HG02943 (cell line): ENCODE data around the gene TK2.
"Not testable (repeated sequence)": the region's sequence is repeated elsewhere in the genome, so short reads cannot be mapped to it uniquely, and the experiment has no call there.

Experiments used
- ATAC-seq: cut with Tn5 transposase; IDR thresholded peaks from one replicate; pipeline ENCODE4 v1.9.1; 2021; ENCODE audit warnings: mild to moderate bottlenecking, low read depth, moderate library complexity; ENCODE audit not compliant: unreplicated experiment

TK2 gene

DNA sequence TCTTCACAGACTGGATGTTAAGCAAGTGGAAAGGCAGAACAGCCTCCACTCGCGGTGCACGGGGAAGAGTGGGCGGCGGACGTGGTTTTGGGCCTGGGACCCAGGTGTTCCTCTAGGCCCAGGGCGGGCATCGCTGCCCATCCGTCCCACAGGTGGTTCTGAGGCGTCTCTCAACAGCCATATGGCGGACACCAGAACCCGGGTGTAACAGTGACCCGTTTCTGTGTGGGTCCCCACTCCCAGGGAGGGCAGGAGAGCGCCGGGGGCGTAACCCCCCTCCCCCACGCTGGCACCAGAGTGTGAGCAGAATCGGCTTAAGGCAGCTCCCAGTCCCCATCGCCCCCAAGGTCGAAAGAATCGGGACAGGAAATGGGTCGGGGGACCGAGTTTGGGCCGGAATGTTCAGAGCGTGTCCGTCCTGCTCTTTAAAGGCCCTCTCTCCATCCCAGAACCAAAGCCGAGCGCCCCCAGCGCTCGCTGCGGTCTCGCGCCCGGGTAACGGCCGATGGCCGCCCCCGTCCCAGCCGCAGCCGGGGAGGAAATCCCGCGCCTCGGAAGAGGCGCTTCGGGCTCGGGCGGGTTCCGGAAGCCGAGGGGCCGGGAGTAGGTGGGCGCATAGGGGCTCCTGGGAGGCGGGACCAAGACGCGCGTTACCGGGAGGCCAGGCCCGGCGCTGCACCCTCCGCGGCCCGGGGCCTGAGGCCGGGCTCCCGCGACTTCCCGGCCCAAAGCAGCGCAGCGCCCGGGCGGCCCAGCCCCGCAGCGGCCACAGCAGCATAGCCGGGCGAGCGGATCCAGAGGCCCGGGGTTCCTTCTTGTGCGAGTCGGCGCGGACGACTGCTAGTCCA, at the start of gene TK2:
Gene TK2, minus strand, starts transcription at position 839 of the 848 bp plus-strand sequence. Its CDS starts 61 bp downstream, at position 778.
- ATAC-seq: no peak

DNA sequence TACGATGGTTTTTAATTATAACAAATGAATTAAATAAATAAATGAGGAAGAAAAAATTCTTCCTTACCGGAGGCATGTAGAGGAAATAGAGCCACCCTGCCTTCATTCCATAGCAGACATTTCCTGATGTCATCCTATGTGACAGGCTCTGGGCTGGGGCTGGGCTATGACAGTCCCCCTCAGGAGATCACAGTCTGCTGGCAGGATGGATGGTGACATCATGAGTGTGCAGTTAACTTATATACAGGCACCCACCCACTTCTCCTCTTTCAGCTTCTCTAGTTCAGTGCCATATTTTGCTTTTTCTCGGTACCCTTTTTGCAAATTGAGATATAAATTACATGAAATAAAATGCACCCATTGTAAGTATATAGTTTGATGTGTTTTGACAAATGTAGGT, 48.2 kb upstream of the TK2 start:
- no peak for ATAC-seq

DNA sequence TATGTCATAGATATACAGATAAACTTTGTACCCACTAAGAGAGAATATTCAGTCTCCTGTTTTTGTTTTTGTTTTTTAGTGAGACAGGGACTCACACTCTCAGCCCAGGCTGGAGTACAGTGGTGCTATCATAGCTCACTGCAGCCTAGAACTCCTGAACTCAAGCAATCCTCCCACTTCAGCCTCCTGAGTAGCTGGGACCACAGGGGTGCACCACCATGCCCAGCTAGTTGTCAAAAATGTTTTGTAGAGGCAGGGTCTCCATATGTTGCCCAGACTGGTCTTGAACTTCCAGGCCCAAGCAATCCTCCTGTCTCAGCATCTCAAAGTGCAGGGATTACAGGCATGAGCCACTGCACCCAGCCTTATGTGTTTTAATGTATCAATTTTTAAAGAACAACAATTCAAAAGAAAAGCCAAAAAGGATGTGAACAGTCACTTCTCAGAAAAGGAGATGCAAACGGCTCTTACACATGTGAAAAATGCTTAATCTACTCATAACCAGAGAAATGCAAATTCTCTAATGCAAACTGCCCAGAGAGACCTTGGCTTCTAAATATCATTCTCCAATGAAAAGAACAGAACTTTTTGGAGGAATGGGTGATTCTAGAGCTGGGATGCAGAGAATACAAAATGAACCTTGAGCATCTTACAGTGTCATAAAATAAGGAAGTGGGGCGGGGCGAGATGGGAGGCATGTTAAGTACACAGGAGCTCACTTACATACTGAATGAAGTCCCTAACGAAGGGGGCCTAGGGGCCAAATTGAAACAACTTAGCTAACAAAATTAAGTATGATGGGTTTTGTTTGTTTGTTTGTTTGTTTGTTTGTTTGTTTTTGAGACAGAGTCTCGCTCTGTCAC, 47.3 kb upstream of the TK2 start:
- ATAC-seq: no peak

DNA sequence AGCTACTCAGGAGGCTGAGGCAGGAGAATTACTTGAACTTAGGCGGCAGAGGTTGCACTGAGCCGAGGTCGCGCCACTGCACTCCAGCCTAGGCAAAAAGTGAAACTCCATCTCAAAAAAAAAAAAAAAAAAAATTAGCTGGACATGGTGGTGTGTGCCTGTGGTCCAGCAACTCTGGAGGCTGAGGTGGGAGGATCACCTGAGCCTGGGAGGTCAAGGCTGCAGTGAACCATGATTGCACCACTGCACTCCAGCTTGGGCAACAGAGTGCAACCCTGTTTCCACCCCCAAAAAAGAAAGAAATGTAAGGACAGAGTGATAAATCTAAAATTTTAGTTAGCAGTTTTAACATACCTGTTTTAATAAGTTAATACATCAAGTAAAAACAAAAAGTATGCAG, 46.6 kb upstream of the TK2 start:
- ATAC-seq: not testable (repeated sequence)

DNA sequence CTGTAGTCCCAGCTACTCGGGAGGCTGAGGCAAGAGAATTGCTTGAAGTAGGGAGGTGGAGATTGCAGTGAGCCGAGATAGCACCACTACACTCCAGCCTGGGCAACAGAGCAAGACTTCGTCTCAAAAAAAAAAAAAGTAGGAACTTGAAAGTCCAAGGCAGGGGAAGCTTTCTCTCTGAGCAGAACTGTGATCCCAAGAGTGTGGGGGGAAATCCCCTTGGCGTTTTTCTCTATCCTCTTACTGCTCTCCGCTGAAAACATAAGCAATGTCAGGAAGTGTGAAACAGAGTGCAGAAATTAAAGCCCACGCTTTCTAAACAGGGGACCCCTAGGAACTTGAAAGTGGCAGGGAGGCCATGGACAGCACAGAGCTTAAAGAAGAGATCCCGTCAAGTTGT, 44.8 kb upstream of the TK2 start:
- no peak for ATAC-seq

DNA sequence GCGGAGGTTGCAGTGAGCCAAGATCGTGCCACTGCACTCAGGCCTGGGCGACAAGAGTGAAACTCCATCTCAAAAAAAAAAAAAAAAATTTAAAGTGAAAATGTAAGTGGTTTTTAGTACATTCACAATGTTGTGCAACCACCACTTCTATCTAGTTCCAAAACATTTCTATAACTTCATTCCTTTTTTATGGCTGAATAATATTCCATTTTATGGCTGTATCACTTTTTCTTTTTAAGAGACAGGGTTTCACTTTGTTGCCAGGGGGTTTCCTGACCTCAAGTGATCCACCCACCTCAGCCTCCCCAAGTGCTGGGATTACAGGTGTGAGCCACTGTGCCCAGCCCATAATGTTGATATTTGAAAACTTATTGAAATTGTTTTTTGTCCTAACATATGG, 42.9 kb upstream of the TK2 start:
- no peak for ATAC-seq

DNA sequence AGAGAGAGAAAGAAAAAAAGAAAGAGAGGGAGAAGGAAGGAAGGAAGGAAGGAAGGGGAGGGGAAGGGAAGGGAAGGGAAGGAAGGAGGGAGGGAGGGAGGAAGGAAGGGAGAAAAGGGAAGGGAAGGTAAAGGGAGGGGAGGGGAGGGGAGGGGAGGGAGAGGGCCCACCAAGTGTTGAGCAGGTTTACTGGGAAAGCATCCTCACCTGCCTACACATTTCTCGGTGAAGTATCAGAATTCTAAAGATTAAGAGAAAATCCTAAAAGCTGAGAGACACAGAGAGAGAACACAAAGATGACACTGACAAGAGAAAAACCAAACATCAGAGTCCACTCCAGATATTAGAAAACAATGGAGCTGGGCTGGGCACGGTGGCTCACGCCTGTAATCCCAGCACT, 42.3 kb upstream of the TK2 start:
- no peak for ATAC-seq

DNA sequence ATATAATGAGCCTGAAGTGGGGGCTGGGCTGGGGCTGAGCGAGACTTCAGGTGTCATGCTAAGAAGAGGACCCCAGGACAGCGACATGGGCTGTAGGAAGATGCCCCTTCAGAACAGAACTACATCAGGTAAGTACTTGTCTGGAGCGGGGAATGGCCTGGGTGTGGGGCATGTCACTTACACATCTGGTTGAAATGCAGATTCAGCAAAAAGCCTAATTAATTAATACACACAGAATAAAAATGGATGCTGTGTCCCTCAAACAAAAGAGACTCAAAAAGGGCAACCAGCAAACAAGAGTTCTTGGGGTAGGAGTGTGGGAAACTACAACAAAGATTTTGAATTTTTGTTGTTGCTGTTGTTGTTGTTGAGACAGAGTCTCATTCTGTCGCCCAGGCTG, 41.1 kb upstream of the TK2 start:
- no peak for ATAC-seq

DNA sequence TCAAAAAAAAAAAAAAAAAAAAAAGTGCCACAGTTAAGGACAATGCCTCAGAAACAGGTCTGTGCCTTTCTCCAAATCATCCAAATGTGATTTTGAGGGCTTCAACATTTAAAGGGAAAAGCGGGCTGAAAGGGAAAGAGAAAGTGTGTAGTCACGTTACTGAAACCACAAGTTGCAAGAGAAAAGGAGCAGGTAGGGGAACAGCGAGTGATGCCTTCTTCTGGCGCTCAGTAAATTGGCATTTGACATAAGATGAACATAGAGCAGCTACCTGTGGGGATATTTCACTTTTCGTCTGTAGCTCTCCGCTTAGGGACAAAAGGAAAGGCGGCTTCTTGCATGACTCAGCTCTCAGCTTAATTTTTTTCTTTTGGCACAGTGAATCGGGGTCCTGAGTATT, 40.4 kb upstream of the TK2 start:
- no peak for ATAC-seq

DNA sequence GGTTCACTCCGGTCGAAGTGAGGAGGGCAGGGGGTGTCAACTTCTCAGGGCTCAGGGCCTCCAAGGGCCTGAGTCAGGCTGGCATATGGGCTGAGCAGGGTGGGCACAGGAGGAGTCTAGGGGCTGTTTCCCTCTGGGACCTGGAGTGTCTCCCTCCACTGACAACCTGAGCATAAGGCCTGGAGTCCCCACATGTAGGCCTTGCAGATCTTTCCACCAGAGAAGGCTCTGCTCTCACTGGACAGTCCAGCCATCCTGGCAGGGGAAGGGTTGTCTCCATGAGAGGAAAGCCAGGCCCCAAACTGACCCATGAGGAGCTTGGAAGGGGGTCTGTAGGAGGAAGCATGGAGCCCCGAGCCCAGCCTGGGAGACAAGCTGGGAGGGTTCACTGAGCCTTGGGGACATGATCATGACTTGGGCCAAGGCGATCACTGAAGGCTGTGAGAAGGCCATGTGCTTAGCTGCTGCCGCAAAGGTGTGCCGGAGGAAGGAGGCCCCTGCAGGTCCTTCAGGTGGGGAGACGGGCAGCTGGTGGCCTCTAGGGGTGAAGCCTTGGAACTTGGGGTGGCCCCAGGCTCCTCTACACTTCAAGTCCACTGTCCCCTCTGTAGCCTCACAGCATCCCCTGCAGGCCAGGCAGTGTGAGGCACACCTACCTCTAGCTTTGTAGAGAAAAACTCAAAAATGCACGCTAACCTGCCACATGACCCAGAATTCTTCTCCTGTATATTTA, 39.2 kb upstream of the TK2 start:
- ATAC-seq: no peak

DNA sequence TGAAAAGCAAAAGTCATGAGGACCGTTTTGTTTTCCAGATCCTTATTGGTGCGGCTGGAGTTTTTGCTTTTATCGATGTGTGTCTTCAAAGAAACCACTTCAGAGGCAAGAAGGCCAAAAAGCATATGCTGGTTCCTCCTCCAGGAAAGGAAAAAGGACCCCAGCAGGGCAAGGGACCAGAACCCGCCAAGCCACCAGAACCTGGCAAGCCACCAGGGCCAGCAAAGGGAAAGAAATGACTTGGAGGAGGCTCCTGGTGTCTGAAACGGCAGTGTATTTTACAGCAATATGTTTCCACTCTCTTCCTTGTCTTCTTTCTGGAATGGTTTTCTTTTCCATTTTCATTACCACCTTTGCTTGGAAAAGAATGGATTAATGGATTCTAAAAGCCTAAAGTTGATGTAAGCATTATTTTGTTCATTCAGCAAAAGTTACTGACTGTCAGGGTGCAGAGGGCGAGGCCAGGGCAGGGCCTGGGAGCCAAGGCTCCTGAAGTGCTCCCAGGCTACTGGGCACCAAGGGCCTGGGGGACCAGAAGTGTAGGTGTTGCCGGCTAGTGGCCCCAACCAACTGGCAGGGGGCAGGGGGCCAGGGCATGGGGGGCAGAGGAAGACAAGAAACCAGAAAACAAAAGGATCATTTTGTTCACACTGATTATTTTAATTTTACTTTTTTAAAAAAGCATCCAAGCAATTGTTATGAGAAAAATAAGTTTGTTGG, 38.1 kb upstream of the TK2 start:
- no peak for ATAC-seq

DNA sequence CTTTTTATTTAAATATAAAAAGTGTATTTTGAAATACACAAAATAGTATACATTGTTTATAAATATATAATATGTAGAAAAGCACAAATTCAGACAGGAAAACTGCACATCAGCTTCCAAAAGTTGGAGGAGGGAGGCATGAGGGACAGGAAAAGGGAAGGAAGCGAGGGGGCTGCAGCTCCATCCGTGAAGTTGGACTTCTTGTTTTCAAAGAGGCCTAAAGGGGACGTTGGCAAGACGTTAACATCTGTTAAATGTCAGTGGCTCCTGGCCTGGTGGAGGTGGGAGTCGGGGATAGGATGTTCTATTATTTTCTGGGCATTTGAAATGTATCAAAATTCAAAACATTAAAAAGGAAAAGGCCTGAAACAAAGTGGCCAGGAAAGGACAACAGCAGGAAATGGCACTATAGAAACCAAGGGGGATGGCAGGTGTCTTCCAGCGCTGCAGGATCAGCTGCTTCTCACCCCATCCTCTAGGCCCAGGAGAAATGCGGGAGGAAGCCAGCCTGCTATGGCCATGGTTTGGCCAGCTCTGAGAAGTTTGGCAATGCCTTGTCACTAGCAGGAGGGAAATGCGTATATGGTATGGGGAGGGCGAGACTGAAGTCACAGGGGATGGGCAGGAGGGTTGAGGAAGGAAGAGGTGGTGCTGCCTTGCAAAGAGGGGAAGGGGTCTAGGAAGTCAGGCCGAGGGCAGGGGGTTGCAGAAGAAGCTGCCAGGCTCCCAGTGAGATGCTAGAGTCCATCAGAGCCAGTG, 35.7 kb upstream of the TK2 start:
- no peak for ATAC-seq

DNA sequence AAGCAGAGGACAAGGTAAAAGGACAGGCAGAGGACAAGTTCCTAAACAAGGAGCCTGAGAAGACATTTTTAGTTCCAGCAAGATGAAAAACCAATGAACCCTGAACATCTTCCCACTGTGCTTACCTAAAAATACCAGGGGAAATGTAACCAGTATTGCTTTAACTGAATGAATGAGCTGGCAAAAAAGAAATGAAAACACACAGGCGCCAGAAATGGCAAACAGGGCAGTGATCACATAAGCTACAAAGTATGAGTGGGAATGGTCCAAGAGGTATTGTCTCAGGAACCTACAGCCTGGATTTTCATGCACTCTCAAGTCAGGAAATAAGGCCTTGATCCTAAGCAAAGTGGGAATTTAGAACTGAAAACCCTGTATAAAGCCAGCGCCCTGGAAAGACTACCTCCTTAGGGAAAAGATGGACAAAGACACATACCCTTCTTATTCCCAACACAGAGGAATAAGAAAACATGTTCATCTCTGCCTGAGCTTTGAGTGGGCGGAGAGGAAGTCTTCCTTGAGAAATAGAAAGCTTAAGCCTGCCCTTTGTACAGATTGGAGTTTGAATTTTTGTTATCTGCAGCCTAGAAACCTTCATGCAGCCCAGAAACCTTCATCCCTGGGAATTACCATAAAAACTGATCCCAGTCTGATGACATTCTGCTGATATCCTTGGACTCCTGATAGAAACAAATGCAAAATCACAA, 31.5 kb upstream of the TK2 start:
- ATAC-seq: no peak

DNA sequence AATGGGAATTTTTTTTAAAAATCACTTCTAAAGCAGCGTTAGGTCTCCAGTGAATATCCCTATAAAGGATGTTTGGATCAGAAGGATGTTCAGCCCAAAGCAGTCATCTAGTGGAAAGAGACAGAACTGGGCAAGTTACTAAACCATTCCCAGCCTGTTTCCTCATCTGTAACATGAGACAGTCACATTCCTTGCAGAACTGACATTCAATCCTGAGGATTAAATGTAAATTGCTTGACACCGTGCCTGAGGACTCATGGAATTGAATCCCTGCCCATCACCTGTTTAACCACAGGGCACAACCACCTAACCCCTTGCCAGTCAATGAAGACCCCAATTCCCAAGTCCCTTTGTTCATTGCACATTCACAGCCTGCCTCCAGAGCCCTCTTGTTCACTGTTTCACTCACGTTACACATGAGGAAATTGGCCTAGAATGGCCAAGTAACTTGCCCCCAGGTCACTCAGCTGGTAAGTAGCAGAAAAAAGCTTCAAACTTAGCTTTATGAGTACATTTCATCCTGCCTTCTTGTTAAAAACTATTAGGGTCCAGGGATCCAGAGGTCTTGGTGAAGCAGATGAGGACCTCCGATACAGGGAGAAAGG, 30.8 kb upstream of the TK2 start:
- no peak for ATAC-seq

DNA sequence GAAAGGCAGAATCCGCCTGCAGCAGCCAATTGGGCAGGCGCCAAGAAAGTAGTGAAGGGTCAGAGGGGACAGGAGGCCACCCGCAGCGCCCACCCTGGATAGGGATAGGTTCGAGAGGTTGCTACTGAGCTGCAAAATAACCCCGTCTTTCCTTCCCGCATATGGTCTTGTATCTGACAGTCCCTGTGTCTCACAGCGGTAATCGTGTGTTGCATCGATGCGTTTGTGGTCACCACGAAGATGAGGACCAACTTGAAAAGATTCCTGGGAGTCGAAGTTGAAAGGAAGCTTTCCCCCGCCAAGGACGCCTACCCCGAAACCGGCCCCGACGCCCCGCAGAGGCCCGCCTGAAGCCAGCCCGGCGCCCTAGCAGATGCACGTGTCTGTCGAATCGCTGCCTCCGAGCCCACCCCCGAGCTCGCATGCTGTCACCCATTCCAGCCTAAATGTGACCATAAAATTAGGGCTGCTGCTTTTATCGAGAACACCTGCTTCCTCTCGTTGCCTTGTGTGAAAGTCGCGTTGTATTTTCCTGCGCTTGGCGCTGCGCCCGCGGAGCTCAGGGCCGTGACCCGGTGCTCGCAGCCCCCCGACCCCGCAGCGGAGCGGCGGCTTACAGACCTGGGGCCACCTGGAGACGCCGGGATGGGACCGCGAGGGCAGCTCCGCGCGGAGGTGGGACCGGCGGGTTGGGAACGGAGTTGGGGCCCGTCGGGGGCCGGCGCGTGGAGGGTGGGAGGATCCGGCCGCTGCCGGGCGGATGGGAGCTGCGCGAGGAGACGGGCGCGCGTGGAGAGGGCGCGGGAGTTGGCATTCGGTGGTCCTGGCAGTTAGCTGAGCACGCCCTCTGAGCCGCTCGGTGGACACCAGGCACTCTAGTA, 29.0 kb upstream of the TK2 start, which contains the start of gene CMTM2:
Gene CMTM2, plus strand, starts transcription at position 813 of the 881 bp plus-strand sequence. CDS start 145 bp downstream, outside the sequence.
- no peak for ATAC-seq

DNA sequence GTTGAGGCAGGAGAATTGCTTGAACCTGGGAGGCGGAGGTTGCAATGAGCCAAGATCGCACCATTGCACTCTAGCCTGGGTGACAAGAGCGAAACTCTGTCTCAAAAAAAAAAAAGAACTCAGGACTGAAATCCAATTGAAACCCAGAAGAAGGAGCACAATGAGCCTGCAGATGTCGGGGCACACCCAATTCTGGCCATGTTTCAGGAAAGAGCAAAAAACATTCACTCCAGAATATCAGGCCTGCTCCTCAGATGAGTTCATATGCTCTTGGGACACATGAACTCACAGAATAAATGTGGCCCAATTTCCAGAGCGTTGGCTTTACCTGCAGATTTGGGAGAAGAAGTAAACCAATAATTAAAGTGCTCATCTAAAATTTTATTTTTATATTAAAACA, 26.4 kb upstream of the TK2 start:
- no peak for ATAC-seq

DNA sequence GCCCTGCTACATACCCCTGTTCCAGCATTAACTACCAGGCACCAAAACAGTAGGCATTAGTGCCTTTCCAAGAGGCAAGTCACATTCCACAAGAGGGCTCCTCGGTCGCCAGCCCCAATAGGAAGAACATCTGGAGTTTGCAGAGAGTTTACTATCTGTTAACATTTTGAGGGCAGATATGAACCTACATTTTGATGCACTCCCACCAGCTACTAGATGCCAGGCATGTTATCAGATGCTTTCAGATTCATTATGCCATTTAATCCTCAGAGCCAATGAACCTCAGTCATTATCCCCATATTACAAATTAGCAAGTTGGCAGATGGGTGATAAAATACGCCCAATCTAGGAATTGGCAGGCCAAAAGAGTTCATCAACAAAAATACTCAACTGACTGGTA, 25.1 kb upstream of the TK2 start:
- no peak for ATAC-seq

DNA sequence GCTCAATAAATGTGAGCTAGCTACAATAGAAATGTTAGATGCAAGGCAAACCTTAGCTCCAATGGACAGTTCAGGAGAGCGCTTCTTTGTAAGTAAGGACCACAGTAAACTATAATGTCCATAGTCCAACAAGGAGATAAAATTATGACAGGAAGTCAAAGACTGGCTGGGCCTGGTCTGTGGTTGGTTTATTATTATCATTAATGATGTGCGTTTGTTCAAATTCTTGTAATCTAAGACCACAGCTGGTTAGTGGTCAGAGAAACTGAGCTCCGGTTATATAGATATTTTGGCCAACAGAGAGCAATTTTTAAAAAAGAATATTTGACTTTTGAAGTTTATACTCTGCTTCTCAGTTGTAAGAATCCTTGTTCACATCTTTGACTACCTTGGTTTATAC, 24.6 kb upstream of the TK2 start:
- no peak for ATAC-seq
